Mesendoderm (in vitro differentiated cells): ENCODE measurements around the gene CYP4B1.

Experiments used
- DNase-seq: peaks from one replicate; pipeline ENCODE4 v3.0.0; 2013
- H2AK5ac ChIP-seq: 2 replicates; pipeline ENCODE4 v1.6.1; 2013; ENCODE audit warnings: low read length, inconsistent platforms
- H2BK120ac ChIP-seq: 2 replicates; pipeline ENCODE4 v1.6.1; 2013; ENCODE audit warnings: low read depth, mild to moderate bottlenecking, low read length, moderate library complexity, mixed read lengths
- H2BK15ac ChIP-seq: replicated peaks from 2 replicates; pipeline ENCODE4 v1.6.1; 2013; ENCODE audit warnings: low read depth, mild to moderate bottlenecking, moderate library complexity
- H2BK5ac ChIP-seq: 2 replicates; pipeline ENCODE4 v1.6.1; 2013; ENCODE audit warnings: low read length, inconsistent platforms
- H3K18ac ChIP-seq: 2 replicates; pipeline ENCODE4 v1.6.1; 2013; ENCODE audit warnings: mild to moderate bottlenecking, low read length, mixed read lengths
- H3K23ac ChIP-seq: one replicate; pipeline ENCODE4 v1.6.1; 2013; ENCODE audit warnings: low read length
- H3K27ac ChIP-seq: 2 replicates; pipeline ENCODE4 v1.5.1; 2013; ENCODE audit warnings: low read depth, mild to moderate bottlenecking, inconsistent platforms, low read length, moderate library complexity
- H3K27me3 ChIP-seq: 2 replicates; pipeline ENCODE4 v1.6.1; 2013; ENCODE audit warnings: low read length, control low read depth, mild to moderate bottlenecking, inconsistent platforms; ENCODE audit not compliant: insufficient read depth, poor library complexity
- H3K36me3 ChIP-seq: 2 replicates; pipeline ENCODE4 v1.6.1; 2013; ENCODE audit warnings: low read length, inconsistent platforms; ENCODE audit not compliant: control insufficient read depth, insufficient read depth
- H3K4ac ChIP-seq: one replicate; pipeline ENCODE4 v1.6.1; 2013; ENCODE audit warnings: low read depth, mild to moderate bottlenecking, low read length, moderate library complexity
- H3K4me1 ChIP-seq: 2 replicates; pipeline ENCODE4 v1.6.1; 2013; ENCODE audit warnings: low read depth, low read length, inconsistent platforms; ENCODE audit not compliant: control insufficient read depth
- H3K4me2 ChIP-seq: 2 replicates; pipeline ENCODE4 v1.6.1; 2013; ENCODE audit warnings: low read length
- H3K4me3 ChIP-seq: 2 replicates; pipeline ENCODE4 v1.5.1; 2013; ENCODE audit warnings: mild to moderate bottlenecking, low read length
- H3K56ac ChIP-seq: one replicate; pipeline ENCODE4 v1.6.1; 2013; ENCODE audit warnings: low read length
- H3K79me1 ChIP-seq: 2 replicates; pipeline ENCODE4 v1.6.1; 2013; ENCODE audit warnings: low read length, inconsistent platforms
- H3K79me2 ChIP-seq: 2 replicates; pipeline ENCODE4 v1.6.1; 2013; ENCODE audit warnings: mild to moderate bottlenecking, low read length; ENCODE audit not compliant: control insufficient read depth, insufficient read depth
- H3K9ac ChIP-seq: 2 replicates; pipeline ENCODE4 v1.6.1; 2013; ENCODE audit warnings: low read length, inconsistent platforms
- H4K5ac ChIP-seq: one replicate; pipeline ENCODE4 v1.6.1; 2013; ENCODE audit warnings: low read length
- H4K8ac ChIP-seq: one replicate; pipeline ENCODE4 v1.6.1; 2013; ENCODE audit warnings: low read depth, mild to moderate bottlenecking, control low read depth, low read length, moderate library complexity
- WGBS: extraction: QIAGEN DNeasy Blood & Tissue Kit; methylation state at CpG from one replicate; pipeline ENCODE4 v1.1.7; 2013; ENCODE audit warnings: low lambda C conversion rate, missing lambda C conversion rate; ENCODE audit not compliant: insufficient coverage; ENCODE audit errors: extremely low coverage; 5-methylcytosine and 5-hydroxymethylcytosine counted together

CYP4B1 gene

GRCh38 chr1:46797696-46798470 is 963 bp upstream of the CYP4B1 start:
- Histone ChIP-seq H3K27ac (no peak overlapping the region), H3K4me1 (no peaks in the 10 kb centered on the region), H3K9ac (no peak overlapping the region), H2BK120ac (no peak overlapping the region), H3K79me1 (no peaks in the 10 kb centered on the region), H2BK15ac (no peak overlapping the region), H4K8ac (no peak overlapping the region), H3K27me3 (no peaks in the 10 kb centered on the region), H3K79me2 (no peaks in the 10 kb centered on the region), H3K23ac (no peak overlapping the region), H3K4ac (no peak overlapping the region), H2BK5ac (no peak overlapping the region), H3K4me3 (no peak overlapping the region), H2AK5ac (no peak overlapping the region), H3K4me2 (no peak overlapping the region), H3K56ac (no peak overlapping the region), H3K18ac (no peak overlapping the region), H4K5ac (no peak overlapping the region), H3K36me3 (no peaks in the 10 kb centered on the region)
- no peak for DNase-seq
- no CpG with 5 or more reads among the region's 1 CpG for WGBS

DNA sequence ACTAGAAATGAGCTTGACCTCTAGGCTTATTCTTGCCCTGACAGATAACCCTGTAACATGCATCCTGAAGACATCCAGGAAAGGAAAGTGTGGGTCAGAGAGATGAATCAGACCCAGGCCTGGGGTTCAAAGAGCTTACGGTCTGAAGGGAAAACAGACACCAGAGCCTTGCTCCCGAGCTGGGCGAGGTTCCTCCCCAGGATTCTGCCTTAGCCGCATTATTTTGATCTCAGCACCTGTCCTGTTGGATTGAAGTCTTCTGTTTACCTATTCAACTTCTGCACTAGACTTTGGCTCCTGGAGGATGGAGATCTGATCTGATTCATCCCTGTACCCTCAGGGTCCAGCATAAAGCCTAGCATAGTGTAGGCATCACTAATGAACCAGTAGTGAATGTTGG is 1.9 kb downstream of the CYP4B1 start:
- WGBS, result no CpG with 5 or more reads among the region's 4 CpGs
- no peak overlapping the region for H3K18ac ChIP-seq
- H4K5ac ChIP-seq, result no peak overlapping the region
- H3K79me1 ChIP-seq, result no peaks in the 10 kb centered on the region
- H2AK5ac ChIP-seq, result no peak overlapping the region
- no peak overlapping the region for H2BK120ac ChIP-seq
- no peak overlapping the region for H3K27ac ChIP-seq
- no peak overlapping the region for H4K8ac ChIP-seq
- H3K27me3 ChIP-seq, result no peaks in the 10 kb centered on the region
- no peaks in the 10 kb centered on the region for H3K79me2 ChIP-seq
- H3K4me3 ChIP-seq, result no peak overlapping the region
- H3K4me2 ChIP-seq, result no peak overlapping the region
- DNase-seq, result no peak
- no peaks in the 10 kb centered on the region for H3K4me1 ChIP-seq
- no peak overlapping the region for H3K4ac ChIP-seq
- no peaks in the 10 kb centered on the region for H3K36me3 ChIP-seq
- no peak overlapping the region for H3K56ac ChIP-seq
- no peak overlapping the region for H2BK5ac ChIP-seq
- no peak overlapping the region for H3K23ac ChIP-seq
- no peak overlapping the region for H2BK15ac ChIP-seq
- no peak overlapping the region for H3K9ac ChIP-seq

DNA sequence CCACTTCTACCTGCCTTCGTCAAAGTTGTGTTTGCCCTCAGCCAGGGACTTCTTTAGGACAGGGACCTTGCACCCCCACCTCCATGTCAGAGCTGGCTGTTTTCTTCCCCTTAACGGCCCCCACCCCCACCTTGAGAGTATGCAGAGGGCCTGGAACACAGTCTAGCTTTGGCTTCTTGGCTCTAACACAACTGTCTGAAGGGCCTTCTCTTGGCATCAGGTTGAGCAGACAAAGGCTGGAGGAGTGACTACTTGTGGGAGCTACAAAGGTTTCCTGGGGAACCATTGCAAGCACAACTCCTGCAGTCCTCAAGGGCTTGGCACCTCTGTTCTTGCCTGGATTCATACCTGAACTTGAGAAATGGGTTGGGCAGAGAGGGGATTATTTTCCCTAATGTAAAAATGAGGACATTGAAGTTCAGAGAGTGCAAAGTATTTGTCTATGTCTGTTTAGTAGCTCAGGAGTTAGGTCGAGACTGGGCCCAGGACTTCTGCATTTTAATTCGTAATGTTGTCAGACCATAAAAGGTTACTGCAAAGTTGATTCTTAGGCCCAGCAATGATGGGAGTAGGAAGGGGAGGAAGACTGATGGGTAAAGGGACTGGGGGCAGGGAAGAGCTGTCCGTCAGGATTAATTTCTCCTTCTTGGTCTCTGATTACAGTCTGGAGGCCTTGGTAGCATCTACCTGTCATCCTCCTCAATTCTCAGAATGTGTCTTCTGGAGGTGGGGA is 2.6 kb downstream of the CYP4B1 start:
- Histone ChIP-seq H3K4ac (no peak overlapping the region), H3K9ac (no peak overlapping the region), H3K36me3 (no peaks in the 10 kb centered on the region), H3K79me1 (no peaks in the 10 kb centered on the region), H2BK120ac (no peak overlapping the region), H4K5ac (no peak overlapping the region), H2BK15ac (no peak overlapping the region), H3K56ac (no peak overlapping the region), H2AK5ac (no peak overlapping the region), H2BK5ac (no peak overlapping the region), H3K4me1 (no peaks in the 10 kb centered on the region), H3K4me2 (no peak overlapping the region), H3K18ac (no peak overlapping the region), H3K27ac (no peak overlapping the region), H3K4me3 (no peak overlapping the region), H3K23ac (no peak overlapping the region), H4K8ac (no peak overlapping the region), H3K27me3 (no peaks in the 10 kb centered on the region), H3K79me2 (no peaks in the 10 kb centered on the region)
- WGBS, result no CpG with 5 or more reads among the region's 5 CpGs
- DNase-seq, result no peak

GRCh38 chr1:46802081-46802480 is 3.2 kb downstream of the CYP4B1 start:
- H4K8ac ChIP-seq, result no peak overlapping the region
- no peak overlapping the region for H3K9ac ChIP-seq
- H2AK5ac ChIP-seq, result no peak overlapping the region
- DNase-seq, result no peak
- H2BK5ac ChIP-seq, result no peak overlapping the region
- H4K5ac ChIP-seq, result no peak overlapping the region
- H3K4ac ChIP-seq, result no peak overlapping the region
- no peaks in the 10 kb centered on the region for H3K4me1 ChIP-seq
- WGBS, result no CpG with 5 or more reads among the region's 1 CpG
- H3K4me3 ChIP-seq, result no peak overlapping the region
- H3K4me2 ChIP-seq, result no peak overlapping the region
- H3K56ac ChIP-seq, result no peak overlapping the region
- H3K27me3 ChIP-seq, result no peaks in the 10 kb centered on the region
- H2BK120ac ChIP-seq, result no peak overlapping the region
- H2BK15ac ChIP-seq, result no peak overlapping the region
- no peak overlapping the region for H3K27ac ChIP-seq
- no peaks in the 10 kb centered on the region for H3K79me1 ChIP-seq
- H3K18ac ChIP-seq, result no peak overlapping the region
- H3K23ac ChIP-seq, result no peak overlapping the region
- no peaks in the 10 kb centered on the region for H3K36me3 ChIP-seq
- no peaks in the 10 kb centered on the region for H3K79me2 ChIP-seq

DNA sequence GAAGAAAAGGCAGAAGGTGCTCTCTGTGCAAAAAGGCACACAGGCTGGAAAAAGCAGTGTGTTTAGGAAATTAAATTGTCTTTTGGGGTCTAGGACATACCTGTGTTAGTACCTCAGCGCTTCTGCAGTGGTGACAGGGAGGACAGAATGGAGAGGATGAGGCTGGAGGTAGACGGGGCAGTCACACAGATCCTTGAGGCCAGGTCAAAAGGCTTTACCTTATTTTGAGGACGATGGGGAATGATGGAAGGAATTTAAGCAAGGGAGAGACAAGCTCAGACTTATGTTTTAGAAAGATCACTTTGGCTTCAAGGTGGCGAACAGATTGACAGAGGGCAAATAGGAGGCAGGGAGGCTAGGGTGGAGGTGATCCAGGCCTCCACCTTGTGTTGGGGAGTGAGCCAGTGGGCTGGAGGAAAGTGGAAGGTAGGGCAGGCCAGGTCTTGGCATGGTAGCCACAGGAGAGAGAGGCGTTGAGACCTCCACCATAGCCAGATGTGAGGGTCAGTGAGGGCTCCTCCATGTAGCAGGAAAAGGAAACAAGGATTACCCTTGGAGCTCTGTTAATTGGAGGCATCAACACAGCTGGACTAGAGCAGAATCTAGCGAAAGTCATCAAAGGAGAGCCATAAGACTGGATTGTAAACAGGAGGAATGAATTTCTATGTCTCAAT is 4.2 kb downstream of the CYP4B1 start:
- H3K18ac ChIP-seq, result no peak overlapping the region
- H2BK15ac ChIP-seq, result no peak overlapping the region
- no peaks in the 10 kb centered on the region for H3K79me1 ChIP-seq
- H2BK120ac ChIP-seq, result no peak overlapping the region
- no peak overlapping the region for H2BK5ac ChIP-seq
- H3K4me1 ChIP-seq, result no peaks in the 10 kb centered on the region
- H3K36me3 ChIP-seq, result no peaks in the 10 kb centered on the region
- H4K5ac ChIP-seq, result no peak overlapping the region
- no peak overlapping the region for H3K4me2 ChIP-seq
- H3K23ac ChIP-seq, result no peak overlapping the region
- no peak overlapping the region for H3K4me3 ChIP-seq
- H2AK5ac ChIP-seq, result no peak overlapping the region
- no peak for DNase-seq
- no peaks in the 10 kb centered on the region for H3K27me3 ChIP-seq
- no peak overlapping the region for H3K56ac ChIP-seq
- no peaks in the 10 kb centered on the region for H3K79me2 ChIP-seq
- no peak overlapping the region for H4K8ac ChIP-seq
- H3K9ac ChIP-seq, result no peak overlapping the region
- H3K27ac ChIP-seq, result no peak overlapping the region
- no CpG with 5 or more reads among the region's 6 CpGs for WGBS
- no peak overlapping the region for H3K4ac ChIP-seq
